Kasumi-1 (cell line): ENCODE measurements around the gene CARF.
A peak's percentile ranks its signal among the peaks of the same experiment; 100 is the strongest.
"Not testable (repeated sequence)": the region's sequence is repeated elsewhere in the genome, so short reads cannot be mapped to it uniquely, and the experiment has no call there.

ENCODE experiments used
- DNase-seq, 2 experiments: peaks; one replicate each; lab custom pipeline; 2025; lab: John Stamatoyannopoulos, UW

CARF gene

DNA sequence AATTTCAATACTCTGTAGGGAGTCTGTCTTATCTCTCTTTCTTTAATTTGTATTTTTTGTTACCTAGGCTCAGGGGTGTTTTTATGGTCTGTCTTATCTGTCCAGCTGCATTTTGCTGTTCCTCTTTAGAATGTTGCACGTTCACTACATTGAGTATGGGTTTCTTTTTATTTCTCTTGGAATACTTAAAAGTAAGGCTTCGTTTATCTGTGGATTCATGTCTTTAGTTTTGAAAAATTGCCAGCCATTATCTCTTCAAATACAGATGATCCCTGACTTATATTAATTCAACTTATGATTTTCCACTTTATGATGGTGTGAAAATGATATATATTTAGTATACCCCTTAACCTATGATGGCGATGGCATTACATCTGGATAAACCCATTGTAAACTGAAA, 26.9 kb downstream of the CARF start:
- DNase-seq = no peak

DNA sequence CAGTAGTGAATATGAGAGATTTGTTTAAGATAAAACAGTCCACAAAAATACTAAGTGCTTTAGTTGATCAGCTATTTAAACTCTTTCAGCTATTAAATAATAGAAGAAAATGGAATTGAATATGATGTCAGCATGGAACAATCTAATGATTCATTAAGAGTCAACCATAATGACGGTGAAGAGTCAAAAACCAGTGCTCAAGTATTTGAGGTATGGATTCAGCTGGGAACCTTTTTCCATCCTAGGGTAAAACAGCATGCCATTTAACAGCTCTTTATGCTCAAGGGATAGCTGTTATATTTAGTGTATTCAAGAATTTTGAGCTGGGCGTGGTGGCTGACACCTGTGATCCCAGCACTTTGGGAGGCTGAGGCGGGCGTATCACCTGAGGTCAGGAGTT, 29.7 kb downstream of the CARF start:
- DNase-seq = no peak

DNA sequence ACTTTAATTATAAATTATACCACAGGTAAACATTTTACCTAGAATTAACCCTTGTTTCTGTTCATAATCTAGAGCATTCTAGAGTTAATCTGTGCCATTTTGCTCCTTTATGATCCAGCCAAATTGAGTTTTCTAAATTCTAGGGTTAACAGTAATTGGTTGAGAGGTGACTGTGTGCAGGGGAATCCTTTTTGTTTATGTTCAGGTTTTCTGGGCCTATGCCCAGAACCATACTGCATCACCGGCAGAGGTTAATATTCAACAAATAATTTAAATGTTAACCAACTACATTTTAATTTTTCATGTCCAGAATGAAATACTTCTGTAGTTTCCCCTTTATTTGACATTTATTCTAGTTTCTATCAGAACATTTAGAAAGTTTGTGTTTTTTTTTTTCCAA, 32.3 kb downstream of the CARF start:
- DNase-seq = no peak

DNA sequence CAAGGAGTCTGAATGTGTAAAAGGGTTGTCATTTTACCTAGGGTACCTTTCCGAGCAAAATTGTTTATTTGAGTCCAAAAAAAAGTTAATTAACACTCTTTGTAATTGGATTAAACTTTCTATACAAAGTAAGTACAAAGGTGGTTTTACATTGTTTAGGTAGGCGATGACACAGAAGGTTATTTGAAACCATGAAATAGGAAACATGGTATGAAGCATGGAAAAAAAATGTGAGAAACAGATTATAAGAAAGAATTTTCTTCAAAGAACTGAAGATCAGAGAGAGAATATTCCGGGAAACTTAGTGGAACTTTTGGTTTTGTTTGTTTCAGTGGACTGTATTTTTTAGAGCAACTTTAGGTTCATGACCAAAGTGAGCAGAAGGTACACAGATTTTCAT, 32.7 kb downstream of the CARF start:
- DNase-seq = no peak

DNA sequence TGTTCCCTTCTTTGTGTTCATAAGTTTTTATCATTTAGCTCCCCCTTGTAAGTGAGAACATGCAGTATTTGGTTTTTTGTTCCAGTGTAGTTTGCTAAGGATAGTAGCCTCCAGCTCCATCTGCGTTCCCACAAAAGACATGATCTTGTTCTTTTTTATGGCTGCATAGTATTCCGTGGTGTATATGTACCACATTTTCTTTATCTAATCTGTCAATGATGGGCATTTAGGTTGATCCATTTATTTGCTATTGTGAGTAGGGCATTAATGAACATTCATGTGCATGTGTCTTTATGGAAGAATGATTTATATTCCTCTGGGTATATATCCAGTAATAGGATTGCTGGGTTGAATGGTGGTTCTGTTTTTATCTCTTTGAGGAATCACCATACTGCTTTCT, 33.4 kb downstream of the CARF start:
- DNase-seq = no peak

- DNase-seq = not testable (repeated sequence)
These were observed 37.3 kb downstream of the CARF start for GRCh38 chr2:202949333-202949732.

DNA sequence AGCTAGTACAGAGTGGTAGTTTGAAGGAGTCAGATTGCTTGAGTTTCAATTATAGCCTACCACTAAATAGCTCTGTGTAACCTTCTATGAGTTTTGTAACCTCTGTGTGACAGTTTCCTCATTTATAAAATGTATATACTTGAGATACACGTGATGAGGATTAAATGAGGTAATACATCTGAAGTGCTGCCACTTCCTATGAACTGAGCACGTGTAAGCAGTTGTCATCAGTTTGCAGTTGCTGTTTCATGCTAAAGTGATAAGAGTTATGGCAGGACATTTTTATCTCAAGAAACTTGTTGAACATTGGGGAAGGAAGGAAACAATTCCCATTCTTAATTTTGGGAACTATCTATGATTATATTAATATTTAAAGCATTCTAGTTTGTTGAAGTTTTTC, 38.5 kb downstream of the CARF start:
- DNase-seq = peak; percentile 29 to 36

- no peak for DNase-seq
These were observed 48.4 kb downstream of the CARF start for GRCh38 chr2:202960524-202960923.

- DNase-seq = no peak
These were observed 51.6 kb downstream of the CARF start for GRCh38 chr2:202963712-202964111.

- peak; percentile 19 to 23 for DNase-seq
These were observed 53.9 kb downstream of the CARF start for GRCh38 chr2:202965810-202966460.

DNA sequence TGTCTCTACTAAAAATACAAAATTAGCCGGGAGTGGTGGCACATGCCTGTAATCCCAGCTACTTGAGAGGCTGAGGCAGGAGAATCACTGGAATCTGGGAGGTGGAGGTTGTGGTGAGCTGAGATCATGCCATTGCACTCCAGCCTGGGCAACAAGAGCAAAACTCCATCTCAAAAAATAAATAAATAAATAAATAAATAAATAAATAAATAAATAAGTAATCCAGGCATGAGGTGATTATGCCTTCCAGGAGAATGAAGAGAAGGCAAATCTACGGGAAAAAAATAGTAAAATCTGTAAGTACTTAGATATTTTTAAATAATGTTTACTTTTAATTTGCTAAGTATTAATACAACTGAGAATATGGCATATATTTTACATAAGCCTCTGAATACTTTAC, 57.3 kb downstream of the CARF start:
- not testable (repeated sequence) for DNase-seq

DNA sequence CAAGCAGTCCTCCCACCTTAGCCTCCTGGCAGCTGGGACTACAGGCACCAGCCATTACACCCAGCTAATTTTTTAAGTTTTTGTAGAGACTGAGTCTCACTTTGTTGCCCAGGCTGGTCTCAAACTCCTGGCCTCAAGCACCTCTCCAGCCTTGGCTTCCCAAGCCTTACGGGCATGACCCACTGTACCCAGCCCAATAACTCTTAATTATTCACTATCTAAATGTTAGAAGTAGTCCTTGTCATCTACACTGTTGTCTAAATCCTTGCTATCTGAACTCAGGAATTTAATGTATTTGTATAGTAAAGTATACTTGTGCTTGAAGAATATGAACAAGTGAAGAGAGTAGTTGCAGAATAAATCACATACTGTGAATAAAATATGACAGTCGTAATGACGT, 64.7 kb downstream of the CARF start:
- DNase-seq = no peak

DNA sequence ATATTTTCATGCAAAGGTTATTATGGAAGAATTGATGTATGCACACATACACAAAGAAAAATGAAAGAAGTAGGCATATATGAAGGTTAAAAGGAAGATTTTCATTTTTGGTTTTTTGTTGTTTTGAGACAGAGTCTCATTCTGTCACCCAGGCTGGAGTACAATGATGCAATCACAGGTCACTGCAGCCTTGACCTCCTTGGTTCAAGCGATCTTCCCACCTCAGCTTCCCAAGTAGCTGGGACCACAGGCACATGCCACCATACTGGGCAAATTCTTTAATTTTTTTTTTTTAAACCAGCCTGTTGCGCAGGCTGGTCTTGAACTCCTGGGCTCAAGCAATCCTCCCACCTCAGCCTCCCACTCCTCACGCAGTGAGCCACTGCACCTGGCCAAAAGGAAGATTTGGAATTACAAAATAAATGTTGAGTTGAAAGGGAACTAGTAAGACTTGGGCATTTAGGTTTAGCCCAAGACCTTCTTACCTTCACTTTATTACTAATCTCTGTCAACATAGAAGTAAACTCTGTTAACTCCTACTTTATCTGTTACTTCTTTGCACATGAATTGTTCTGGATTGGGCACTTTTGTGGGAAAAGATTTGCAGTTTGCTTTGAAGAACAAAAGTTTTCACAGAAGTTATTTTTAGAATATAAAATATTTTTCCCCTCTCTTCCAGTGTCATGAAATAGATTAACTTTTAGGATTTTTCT, 70.9 kb downstream of the CARF start:
- DNase-seq = no peak

- DNase-seq = no peak
These were observed 77.7 kb downstream of the CARF start for GRCh38 chr2:202989749-202990148.

DNA sequence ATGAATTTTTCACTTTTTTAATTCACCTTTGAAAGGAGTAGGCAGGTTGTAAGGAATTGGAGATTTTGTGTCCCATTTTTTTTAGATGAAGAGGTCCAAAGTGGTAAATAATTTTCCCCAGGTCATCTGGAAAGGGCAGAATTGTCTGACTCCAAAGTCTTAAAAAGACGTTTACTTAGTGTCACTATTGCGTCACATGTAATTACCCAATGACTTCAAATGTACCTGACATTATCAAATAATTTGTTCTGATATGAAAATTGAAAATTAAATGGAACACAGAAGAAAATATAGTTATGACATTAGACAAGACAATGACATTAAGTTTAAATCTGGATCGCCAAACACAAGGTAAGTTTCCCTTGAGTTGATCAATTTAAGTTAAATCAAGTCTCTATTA, 78.4 kb downstream of the CARF start:
- no peak for DNase-seq

- DNase-seq = peak; percentile 65 to 70
These were observed 85.0 kb downstream of the CARF start for GRCh38 chr2:202997113-202997512.

DNA sequence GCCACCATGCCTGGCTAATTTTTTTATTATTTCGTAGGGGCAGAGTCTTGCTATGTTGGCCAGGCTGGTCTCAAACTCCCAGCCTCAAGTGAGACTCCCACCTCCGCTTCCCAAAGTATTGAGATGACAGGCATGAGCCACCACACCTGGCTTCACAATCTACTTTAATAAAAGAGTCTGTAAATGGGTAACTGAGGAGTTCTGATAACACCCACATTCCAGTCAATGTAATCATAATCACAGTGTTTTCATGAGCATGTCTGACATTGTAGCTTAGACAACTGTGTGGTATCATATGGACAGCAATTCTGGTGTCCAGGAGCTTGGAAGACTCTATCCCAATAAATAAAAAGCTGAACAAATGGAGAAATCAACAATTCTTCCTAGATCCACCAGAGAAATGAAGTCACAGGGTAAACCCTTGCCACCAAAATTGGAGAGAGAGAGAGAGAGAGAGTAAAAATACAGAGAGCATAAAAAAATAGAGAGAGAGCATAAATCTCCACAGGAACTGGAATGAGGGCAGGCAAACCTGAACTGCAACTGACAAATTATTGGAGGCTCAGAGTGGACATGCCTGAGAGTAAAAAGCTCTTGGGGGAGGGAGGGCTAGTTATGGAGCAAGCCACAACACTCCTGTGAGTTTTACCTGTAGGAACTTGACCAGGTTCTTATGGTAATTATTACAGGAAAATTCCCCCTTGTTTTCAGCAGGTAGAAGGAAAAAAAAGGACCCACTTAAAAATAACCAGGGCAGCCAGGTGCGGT, 90.2 kb downstream of the CARF start:
- no peak for DNase-seq

DNA sequence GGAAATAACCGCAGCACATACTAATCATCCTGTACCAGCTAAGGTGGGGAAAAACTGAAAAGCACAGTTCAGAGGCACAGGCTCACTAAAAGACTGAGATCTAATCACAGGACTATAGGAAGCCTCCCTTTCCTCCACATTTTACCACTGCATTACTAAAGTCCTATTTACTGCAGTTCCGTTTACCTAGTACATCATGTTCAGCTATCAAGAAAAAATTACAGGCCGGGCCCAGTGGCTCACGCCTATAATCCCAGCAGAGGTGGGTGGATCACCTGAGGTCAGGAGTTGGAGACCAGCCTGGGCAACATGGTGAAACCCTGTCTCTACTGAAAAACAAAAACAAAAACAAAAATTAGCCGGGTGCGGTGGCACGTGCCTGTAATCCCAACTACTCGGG, 91.6 kb downstream of the CARF start:
- DNase-seq = no peak

DNA sequence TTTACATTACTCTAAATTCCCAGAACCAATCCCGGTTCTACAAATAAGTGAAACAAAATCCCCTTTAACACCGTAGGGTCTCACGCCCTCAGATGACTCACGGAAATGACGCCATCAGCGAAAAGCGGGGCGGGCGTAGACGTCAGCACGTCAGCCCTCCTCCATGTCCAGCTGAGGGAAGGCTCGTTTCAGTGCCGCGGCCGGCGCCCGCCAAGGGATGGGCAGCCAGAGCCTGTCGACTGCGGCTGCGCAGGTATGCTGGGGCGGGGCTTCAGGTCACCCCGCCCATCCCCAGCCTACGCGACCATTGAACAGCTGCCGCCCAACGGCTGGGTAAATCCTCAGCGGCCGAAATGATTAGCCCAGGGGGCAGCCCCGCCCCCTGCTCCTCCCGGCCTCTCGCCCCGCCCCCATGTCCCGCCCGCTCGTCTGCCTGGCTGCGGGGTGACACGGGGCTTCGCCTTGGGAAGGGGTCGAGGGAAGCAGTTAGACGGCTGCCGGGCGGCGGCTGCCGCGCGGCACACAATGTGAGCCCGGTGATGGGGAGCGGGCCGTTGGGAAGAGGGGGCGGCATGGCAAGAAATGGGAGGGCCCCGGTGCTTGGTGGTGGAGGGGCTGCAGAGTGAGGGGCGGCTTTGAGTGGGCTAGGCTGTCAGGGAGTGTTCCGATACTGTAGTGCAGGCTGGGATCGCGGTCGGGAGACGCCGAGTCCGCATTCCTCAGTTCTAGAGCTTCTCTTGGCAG, 102.6 kb downstream of the CARF start, which contains the start of gene NBEAL1:
Gene NBEAL1 (plus strand): TSS at position 420 of the 744 bp plus-strand sequence. CDS start 1,510 bp downstream, outside the sequence.
- peak; percentile 98 for DNase-seq

GRCh38 chr2:203016716-203017115, 104.6 kb downstream of the CARF start:
- no peak for DNase-seq

DNA sequence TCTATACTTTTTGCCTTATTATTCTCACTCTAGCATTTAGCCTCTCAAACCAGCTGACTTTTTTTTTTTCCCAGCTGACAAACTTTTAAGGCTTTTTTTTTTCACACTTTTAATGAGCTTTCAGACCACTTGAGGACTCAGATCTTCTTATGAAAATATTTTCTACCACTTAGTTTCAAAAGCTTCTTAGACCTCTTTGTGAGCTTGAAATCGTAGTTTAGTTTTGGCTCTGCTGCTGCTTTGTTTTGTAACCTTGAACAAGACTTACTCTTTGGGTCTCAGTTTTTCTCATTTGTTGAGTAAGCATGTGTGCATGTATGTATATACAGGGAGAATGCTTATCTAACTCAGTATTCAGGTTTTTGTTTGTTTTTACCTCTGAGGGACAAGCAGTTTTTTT, 106.1 kb downstream of the CARF start:
- DNase-seq = no peak

- no peak for DNase-seq
These were observed 107.1 kb downstream of the CARF start for GRCh38 chr2:203019142-203019541.
